Ovary (tissue), 9 donors: ENCODE results near the gene C1QC. TPM values are rescaled to one million over a fixed set of nuclear protein-coding genes. Genes with fewer than 3 reads are reported as not detected.

Source experiments
- DNase-seq, 5 donors: peaks; one replicate each; pipeline ENCODE4 v3.0.0-alpha.2; 2019 to 2020
- H3K27ac ChIP-seq, 2 donors: fragments of 200-600 bp; one replicate each; pipeline versions ENCODE4 v1.5.1 to v1.8.0; 2019 to 2022
- H3K27me3 ChIP-seq: fragments of 200-600 bp; one replicate; pipeline ENCODE4 v1.8.0; 2022
- H3K36me3 ChIP-seq: fragments of 200-600 bp; sonication (generic); one replicate; pipeline ENCODE4 v1.5.1; 2019
- H3K4me1 ChIP-seq: one replicate; pipeline ENCODE4 v1.8.1; 2013; ENCODE audit warnings: mild to moderate bottlenecking, moderate library complexity; ENCODE audit not compliant: insufficient read depth
- H3K4me3 ChIP-seq: fragments of 200-600 bp; sonication (generic); one replicate; pipeline ENCODE4 v1.5.1; 2017
- H3K9me3 ChIP-seq, 2 donors: fragments of 200-600 bp in 1 of 2; sonication (generic) in 1 of 2; one replicate each; pipeline versions ENCODE4 v1.5.1 to v1.8.1; 2013 to 2019; ENCODE audit warnings: mild to moderate bottlenecking in 1 of 2, moderate library complexity in 1 of 2
- EP300 ChIP-seq: sonication (generic); formaldehyde crosslinking; IDR thresholded peaks from one replicate; pipeline ENCODE4 v1.6.1; 2017; ENCODE audit warnings: antibody characterized with exemption
- POLR2A ChIP-seq: fragments of 450-650 bp; IDR thresholded peaks from one replicate; pipeline ENCODE4 v1.6.1; 2017; ENCODE audit warnings: antibody characterized with exemption, mild to moderate bottlenecking, moderate library complexity
- WGBS, 3 donors: extraction: QIAGEN DNeasy Blood & Tissue Kit in 1 of 3; methylation state at CpG; one replicate each; pipeline versions ENCODE4 v1.1.5 to v1.1.7; 2013 to 2017; 5-methylcytosine and 5-hydroxymethylcytosine counted together
- intact Hi-C, 4 donors: fragments of 100-400 bp; cut with DNase I; formaldehyde crosslinking; loops; one replicate each; pipeline versions ENCODE4 v1.11.0 to v1.15.1; 2022 to 2023
- polyA plus RNA-seq, 2 donors: library from polyadenylated mRNA; stranded (reverse); fragments of 200-250 nt in 1 of 2; fragments of 350-450 nt in 1 of 2; fragmentation: Illumina TruSeq in 1 of 2; extraction: RNeasy Lipid Tissue Mini Kit (QIAGEN cat#74804) in 1 of 2; gene quantifications; one replicate each; pipeline ENCODE4 v1.2.3, GENCODE V29; 2013 to 2014
- total RNA-seq, 7 donors: library from RNA; depleted of rRNA in 2 of 7; stranded (reverse); fragments of >200 nt in 2 of 7; fragmentation: NEBNext Ultra II Directional in 3 of 7; extraction: Animal tissue kit (Norgen Biotek cat#: 25700) in 3 of 7; gene quantifications; one replicate each; pipeline versions ENCODE4 v1.1.0 to v1.2.4, GENCODE V29; 2016 to 2023
- TF ChIP-seq, protein P1 (sequence below), 3 donors: fragments of 450-650 bp in 2 of 3; fragments of 200-600 bp in 1 of 3; IDR thresholded peaks; one replicate each; pipeline versions ENCODE4 v1.5.1 to v1.8.0; 2016 to 2022; ENCODE audit warnings: antibody characterized with exemption in 3 of 3, mild to moderate bottlenecking in 1 of 3
- donor health status: DM: no; HTN: no; CAD: no; lungs with moderate emphysema.
- donor health status: DM: no; HTN: no; CAD: no.
- donor health status: Bipolar disorder and iron deficiency.
- donor health status: DM: yes; HTN: yes; CAD: no.
- donor health status: DM: no; HTN: no; CAD: no.
- donor health status: DM: yes; HTN: yes; CAD: no.

The C1QC gene
- total and polyA plus RNA-seq, 9 donors, result 30.2 to 136 (median 51.1) TPM

DNA sequence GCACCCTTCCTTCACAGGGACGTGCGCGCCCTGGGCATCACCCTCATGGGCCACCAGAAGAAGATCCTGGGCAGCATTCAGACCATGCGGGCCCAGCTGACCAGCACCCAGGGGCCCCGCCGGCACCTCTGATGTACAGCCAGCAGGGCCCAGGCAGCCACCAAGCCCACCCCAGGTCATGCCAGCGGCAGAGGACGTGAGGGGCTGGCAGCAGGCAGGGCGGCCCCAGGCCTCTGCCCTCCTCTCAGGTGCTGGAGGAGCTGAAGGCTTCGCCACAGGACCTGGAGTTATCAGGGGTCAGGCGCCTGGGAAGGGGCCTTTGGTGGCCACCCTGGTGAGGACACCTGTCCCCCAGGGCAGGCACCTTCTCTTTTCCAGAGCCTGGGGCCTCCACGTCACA is 41.8 kb upstream of the C1QC start:
- H3K36me3 ChIP-seq, result no peaks in the 10 kb centered on the region
- intact Hi-C loops, result no loop called here
- H3K9me3 ChIP-seq, result no peaks in the 10 kb centered on the region
- H3K4me3 ChIP-seq, result no peak overlapping the region
- no peak for DNase-seq
- WGBS, 3 donors, result 89 to 97% (median 90%) methylated on average over 6 to 12 of the region's 12 CpGs
- no peaks in the 10 kb centered on the region for H3K4me1 ChIP-seq
- no peaks in the 10 kb centered on the region for H3K27me3 ChIP-seq
- H3K27ac ChIP-seq, result no peak overlapping the region
- TF ChIP-seq POLR2A, result no peak
- no peak for TF ChIP-seq EP300

DNA sequence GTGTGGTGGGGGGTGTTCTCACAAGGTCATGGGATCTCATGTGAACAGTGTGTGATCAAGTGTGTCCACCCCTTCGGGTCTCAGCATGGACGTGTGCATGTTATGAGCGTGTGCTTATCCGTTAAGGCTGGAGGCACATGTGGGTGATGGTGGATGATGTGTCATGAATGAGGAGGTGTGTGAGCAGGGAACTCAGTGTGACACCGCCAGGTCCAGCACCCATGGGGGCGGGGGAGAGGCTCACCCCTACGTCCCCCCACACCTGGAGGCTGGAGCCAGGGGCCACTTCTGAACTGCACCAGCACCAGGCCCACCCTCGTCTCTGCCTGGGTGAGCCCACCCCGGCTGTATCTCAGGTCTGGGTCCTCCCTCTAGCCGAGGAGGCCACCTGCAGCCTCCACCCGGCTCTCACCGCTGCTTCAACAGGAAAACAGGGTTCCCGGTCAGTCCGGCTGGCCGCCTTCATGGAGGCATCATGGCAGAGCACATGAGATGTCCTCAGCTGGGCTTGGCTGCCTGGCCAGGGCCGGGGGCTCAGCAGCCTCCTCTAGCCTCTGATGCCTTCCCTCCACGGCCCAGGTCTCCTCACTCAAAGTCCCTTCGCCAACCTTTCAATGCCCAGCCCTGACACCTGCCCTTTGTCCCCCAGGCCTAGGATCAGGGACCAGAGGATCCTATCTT is 41.2 kb upstream of the C1QC start:
- intact Hi-C loops, result no loop called here
- no peaks in the 10 kb centered on the region for H3K36me3 ChIP-seq
- no peaks in the 10 kb centered on the region for H3K4me1 ChIP-seq
- H3K27me3 ChIP-seq, result no peaks in the 10 kb centered on the region
- no peak for TF ChIP-seq POLR2A
- TF ChIP-seq, protein P1, sequence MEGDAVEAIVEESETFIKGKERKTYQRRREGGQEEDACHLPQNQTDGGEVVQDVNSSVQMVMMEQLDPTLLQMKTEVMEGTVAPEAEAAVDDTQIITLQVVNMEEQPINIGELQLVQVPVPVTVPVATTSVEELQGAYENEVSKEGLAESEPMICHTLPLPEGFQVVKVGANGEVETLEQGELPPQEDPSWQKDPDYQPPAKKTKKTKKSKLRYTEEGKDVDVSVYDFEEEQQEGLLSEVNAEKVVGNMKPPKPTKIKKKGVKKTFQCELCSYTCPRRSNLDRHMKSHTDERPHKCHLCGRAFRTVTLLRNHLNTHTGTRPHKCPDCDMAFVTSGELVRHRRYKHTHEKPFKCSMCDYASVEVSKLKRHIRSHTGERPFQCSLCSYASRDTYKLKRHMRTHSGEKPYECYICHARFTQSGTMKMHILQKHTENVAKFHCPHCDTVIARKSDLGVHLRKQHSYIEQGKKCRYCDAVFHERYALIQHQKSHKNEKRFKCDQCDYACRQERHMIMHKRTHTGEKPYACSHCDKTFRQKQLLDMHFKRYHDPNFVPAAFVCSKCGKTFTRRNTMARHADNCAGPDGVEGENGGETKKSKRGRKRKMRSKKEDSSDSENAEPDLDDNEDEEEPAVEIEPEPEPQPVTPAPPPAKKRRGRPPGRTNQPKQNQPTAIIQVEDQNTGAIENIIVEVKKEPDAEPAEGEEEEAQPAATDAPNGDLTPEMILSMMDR (IDR thresholded peaks at IDR 0.05), result no peak
- TF ChIP-seq EP300, result no peak
- no peaks in the 10 kb centered on the region for H3K9me3 ChIP-seq
- 77 to 89% (median 85%) methylated on average over 18 of the region's 18 CpGs for WGBS, 3 donors
- H3K4me3 ChIP-seq, result no peak overlapping the region
- no peak overlapping the region for H3K27ac ChIP-seq
- DNase-seq, result no peak

DNA sequence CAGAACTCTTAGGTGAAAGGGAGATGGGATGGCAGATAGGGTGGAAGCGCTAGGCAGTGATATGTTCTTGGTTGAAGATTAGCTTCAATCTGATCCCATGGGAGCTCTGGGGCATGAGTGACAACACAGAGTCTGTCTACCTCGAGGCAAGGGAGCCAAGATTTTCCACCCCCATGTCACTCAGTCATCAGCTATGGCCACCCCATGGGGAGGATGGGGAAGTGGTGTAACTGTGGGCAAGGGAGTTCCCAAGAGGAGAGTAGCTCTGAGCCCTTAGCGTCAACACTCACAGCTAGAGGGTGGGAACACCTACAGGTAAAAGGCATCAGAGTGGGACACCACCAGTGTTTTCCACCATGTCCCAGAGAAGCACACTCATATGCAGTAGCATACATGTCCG is 37.3 kb upstream of the C1QC start:
- Histone ChIP-seq H3K4me3 (no peak overlapping the region), H3K4me1 (no peaks in the 10 kb centered on the region), H3K27me3 (no peaks in the 10 kb centered on the region), H3K9me3 (no peaks in the 10 kb centered on the region), H3K36me3 (no peaks in the 10 kb centered on the region), H3K27ac (no peak overlapping the region)
- DNase-seq, result no peak
- 44 to 55% (median 50%) methylated on average over 4 of the region's 4 CpGs for WGBS, 3 donors
- intact Hi-C loops, result no loop called here
- TF ChIP-seq, protein P1 (IDR thresholded peaks at IDR 0.05), result no peak
- TF ChIP-seq EP300 (no peak), POLR2A (no peak)

DNA sequence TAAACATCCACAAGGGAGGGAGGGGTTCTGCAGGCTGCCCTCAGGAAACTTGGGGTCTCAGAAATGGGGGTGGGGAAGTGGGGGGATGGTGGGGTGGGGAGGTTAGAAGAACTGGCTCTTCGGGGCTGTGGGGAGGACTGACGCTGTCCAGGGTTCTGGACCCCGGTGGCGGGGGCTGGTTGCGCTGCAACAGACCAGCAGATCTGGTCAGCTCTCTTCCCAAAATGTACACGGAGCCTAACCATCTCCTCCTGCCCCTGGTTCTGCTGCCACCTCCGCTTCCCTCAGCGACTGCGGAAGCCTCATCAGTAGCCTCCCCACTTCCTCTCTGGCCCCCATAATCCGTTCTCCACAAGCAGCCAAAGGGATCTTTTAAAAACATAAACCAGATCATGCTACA is 36.3 kb upstream of the C1QC start:
- no peak for DNase-seq
- TF ChIP-seq, protein P1 (IDR thresholded peaks at IDR 0.05), result no peak
- TF ChIP-seq EP300, result no peak
- H3K36me3 ChIP-seq, result no peaks in the 10 kb centered on the region
- H3K27me3 ChIP-seq, result no peaks in the 10 kb centered on the region
- 6 to 8% (median 8%) methylated on average over 10 of the region's 10 CpGs for WGBS, 3 donors
- H3K27ac ChIP-seq, result no peak overlapping the region
- H3K9me3 ChIP-seq, result no peaks in the 10 kb centered on the region
- no peaks in the 10 kb centered on the region for H3K4me1 ChIP-seq
- H3K4me3 ChIP-seq, result no peak overlapping the region
- intact Hi-C loops, result no loop called here

DNA sequence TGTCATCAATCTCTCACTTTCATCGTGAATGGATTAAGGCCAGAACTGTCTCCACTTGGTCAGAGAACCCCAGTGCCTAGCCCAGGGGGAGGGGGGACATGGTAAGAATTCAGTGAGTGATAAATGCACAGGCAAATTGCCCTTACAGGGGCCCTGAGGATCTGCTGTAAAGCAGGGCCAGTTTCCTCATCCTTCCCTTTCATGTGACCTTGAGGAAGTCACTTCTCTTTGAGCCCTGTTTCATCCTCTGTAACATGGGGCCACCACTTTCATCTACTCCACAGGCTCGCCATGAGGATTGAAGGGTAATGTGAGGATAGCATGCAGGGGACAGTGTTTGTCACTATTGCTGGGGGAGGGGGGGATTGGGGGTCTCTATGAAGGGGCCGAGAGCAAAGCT is 35.1 kb upstream of the C1QC start:
- no peak overlapping the region for H3K4me3 ChIP-seq
- H3K9me3 ChIP-seq, result no peaks in the 10 kb centered on the region
- no peaks in the 10 kb centered on the region for H3K36me3 ChIP-seq
- H3K27me3 ChIP-seq, result no peaks in the 10 kb centered on the region
- TF ChIP-seq, protein P1 (IDR thresholded peaks at IDR 0.05), result no peak
- TF ChIP-seq POLR2A, result no peak
- no peak for TF ChIP-seq EP300
- intact Hi-C loops, result no loop called here
- no peak for DNase-seq
- no peaks in the 10 kb centered on the region for H3K4me1 ChIP-seq
- no peak overlapping the region for H3K27ac ChIP-seq
- 54 to 62% (median 60%) methylated on average over 3 of the region's 3 CpGs for WGBS, 3 donors
